ENCODE results near the gene NADK.

The NADK gene

DNA sequence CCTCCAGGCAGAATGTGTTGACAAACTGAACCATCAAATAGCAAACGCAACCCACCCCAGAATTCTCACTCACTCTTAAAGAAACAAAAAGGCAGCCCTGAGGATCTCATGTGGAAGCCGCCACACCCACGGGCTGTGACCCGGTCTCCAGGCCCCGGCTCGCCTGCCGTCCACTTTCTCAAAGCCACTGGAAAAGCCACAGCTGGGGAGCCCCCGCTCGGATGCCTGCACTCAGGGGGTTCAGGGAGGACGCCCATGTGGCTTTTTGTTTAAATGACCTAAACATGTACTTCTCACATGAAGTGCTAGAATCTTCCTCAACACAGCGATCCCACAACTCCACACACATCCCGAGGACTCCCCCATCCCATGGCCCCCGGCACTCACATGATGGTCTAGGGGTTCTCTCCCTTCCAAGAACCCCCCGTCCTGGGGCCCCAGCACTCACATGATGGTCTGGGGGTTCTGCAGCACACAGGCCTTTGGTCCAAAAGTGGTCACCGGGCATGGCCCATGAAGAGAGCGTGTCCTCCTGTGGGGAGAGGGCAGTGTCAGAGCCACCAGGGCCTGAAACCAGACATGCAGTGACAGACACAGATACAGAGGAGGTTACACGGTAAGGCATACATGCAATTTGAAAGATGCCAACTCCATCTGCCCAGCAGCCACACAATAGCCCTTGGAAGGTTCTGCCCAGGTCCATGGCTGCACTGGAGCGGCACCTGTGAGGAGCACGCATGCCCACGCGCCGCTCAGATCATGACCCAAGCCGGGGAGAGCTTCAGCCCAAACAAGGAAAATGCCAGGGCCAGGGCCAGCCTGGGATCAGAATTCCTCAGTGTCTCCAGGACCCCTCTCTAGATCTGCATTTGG is 16.5 kb downstream of the NADK start:
- ChIA-PET POLR2A (no interaction called here), CTCF (no interaction called here)
- DNase-seq (ENCODE audit: low read depth, low spot score): no peak
- H3K4me3 ChIP-seq (ENCODE audit: low read depth, low read length): no peak overlapping the region
- TF ChIP-seq, protein P1, sequence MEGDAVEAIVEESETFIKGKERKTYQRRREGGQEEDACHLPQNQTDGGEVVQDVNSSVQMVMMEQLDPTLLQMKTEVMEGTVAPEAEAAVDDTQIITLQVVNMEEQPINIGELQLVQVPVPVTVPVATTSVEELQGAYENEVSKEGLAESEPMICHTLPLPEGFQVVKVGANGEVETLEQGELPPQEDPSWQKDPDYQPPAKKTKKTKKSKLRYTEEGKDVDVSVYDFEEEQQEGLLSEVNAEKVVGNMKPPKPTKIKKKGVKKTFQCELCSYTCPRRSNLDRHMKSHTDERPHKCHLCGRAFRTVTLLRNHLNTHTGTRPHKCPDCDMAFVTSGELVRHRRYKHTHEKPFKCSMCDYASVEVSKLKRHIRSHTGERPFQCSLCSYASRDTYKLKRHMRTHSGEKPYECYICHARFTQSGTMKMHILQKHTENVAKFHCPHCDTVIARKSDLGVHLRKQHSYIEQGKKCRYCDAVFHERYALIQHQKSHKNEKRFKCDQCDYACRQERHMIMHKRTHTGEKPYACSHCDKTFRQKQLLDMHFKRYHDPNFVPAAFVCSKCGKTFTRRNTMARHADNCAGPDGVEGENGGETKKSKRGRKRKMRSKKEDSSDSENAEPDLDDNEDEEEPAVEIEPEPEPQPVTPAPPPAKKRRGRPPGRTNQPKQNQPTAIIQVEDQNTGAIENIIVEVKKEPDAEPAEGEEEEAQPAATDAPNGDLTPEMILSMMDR (IDR thresholded peaks at IDR 0.05; ENCODE audit: insufficient read depth, low read length, missing control alignments): no peak

DNA sequence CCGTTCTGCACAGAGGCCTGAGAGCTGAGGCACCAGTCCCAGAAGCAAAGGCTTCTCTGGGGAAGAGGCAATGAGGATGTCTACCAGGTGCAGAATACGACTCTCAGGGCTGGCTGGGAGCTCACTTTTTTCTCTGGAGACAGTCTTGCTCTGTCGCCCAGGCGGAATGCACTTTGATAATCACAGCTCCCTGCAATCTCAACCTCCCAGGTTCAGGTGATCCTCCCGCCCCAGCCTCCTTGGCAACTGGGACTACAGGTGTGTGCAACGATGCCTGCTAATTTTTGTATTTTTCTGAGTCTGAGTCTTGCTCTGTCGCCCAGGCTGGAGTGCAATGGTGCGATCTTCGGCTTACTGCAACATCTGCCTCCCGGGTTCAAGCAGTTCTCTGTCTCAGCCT is 17.6 kb downstream of the NADK start:
- no peak for DNase-seq (ENCODE audit: low read depth, low spot score)
- ChIA-PET POLR2A (no interaction called here), CTCF (no interaction called here)
- TF ChIP-seq, protein P1 (IDR thresholded peaks at IDR 0.05; ENCODE audit: insufficient read depth, low read length, missing control alignments): no peak
- H3K4me3 ChIP-seq (ENCODE audit: low read depth, low read length): no peak overlapping the region

- POLR2A ChIA-PET: no interaction called here
- CTCF ChIA-PET: no interaction called here
- DNase-seq (ENCODE audit: low read depth, low spot score): no peak
Observed at GRCh38 chr1:1760345-1760650, 18.0 kb downstream of the NADK start.

GRCh38 chr1:1759456-1760344 is 18.6 kb downstream of the NADK start:
- no peak overlapping the region for H3K4me3 ChIP-seq (ENCODE audit: low read depth, low read length)
- DNase-seq (ENCODE audit: low read depth, low spot score): no peak
- CTCF ChIA-PET: interaction anchor here (1.7 kb wide), 1 partner anchor 146 kb away, joined by 5 read pairs; no protein-coding TSS in a partner anchor
- POLR2A ChIA-PET: no interaction called here
- TF ChIP-seq, protein P1 (IDR thresholded peaks at IDR 0.05; ENCODE audit: insufficient read depth, low read length, missing control alignments): no peak

More at GRCh38 chr1:1760345-1760650, 18.0 kb downstream of the NADK start:
- TF ChIP-seq, protein P1 (IDR thresholded peaks at IDR 0.05; ENCODE audit: insufficient read depth, low read length, missing control alignments): no peak
- no peak overlapping the region for H3K4me3 ChIP-seq (ENCODE audit: low read depth, low read length)

DNA sequence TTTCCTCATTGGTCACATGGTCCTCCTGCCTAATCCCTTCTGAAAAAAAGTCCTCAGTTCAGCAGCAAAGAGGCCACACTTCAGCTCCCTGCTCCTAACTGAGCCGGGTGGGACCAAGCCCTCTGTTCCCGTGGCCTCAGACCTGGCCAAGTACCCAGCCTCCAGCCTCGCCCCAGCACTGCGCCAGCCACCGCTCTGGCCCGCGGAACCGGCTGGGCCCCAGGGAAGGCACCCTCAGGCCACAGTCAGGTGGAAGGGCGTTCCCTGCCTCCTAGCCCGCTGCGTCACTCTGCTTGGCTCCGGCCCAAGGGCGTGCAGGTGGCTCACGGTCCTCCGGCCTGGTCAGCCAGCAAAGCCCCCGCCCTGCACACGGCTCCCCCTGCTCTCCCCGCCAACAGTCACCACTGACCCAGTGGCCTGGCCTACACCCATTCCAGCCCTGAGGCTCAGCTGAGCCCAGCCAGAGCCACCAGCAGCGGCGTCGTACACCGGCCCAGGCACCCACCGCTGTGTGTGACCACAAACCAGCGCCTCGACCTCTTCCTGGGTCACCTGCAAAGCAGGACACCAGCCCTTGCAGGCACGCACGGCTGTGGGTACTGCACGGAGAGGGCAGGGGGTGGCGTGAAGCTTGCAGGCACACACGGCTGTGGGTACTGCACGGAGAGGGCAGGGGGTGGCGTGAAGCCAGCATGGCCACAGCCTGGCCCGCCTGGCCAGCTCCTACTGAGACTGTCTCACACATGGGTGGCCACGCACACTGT is 19.4 kb downstream of the NADK start:
- POLR2A ChIA-PET: no interaction called here
- no peak overlapping the region for H3K4me3 ChIP-seq (ENCODE audit: low read depth, low read length)
- TF ChIP-seq, protein P1 (IDR thresholded peaks at IDR 0.05; ENCODE audit: insufficient read depth, low read length, missing control alignments): no peak
- CTCF ChIA-PET: interaction anchor here (1.7 kb wide), 1 partner anchor 147 kb away, joined by 5 read pairs; no protein-coding TSS in a partner anchor
- DNase-seq (ENCODE audit: low read depth, low spot score): no peak
